Spleen (tissue), 11 donors: Measurements from ENCODE around the gene ERBB4. TPM values are rescaled to one million over a fixed set of nuclear protein-coding genes. Genes with fewer than 3 reads are reported as not detected.
A peak's percentile ranks its signal among the peaks of the same experiment; 100 is the strongest.

Source experiments
- DNase-seq: peaks from one replicate; pipeline ENCODE4 v3.0.0-alpha.2; 2020
- H3K27ac ChIP-seq, 8 donors: fragments of 200-600 bp; sonication (generic) in 7 of 8; 1 replicate in 4 of 8; 2 replicates in 4 of 8; pipeline versions ENCODE4 v1.5.0 to v1.8.0; 2016 to 2021; ENCODE audit warnings: inconsistent platforms in 4 of 8, mild to moderate bottlenecking in 4 of 8, moderate library complexity in 1 of 8
- H3K27me3 ChIP-seq, 7 donors: fragments of 200-600 bp; sonication (generic) in 6 of 7; replicated peaks in 1 of 7; 1 replicate in 4 of 7; 2 replicates in 3 of 7; pipeline versions ENCODE4 v1.5.0 to v1.8.0; 2016 to 2021; ENCODE audit warnings: inconsistent platforms in 3 of 7, mild to moderate bottlenecking in 1 of 7
- H3K36me3 ChIP-seq, 6 donors: fragments of 200-600 bp; sonication (generic) in 5 of 6; 1 replicate in 4 of 6; 2 replicates in 2 of 6; pipeline versions ENCODE4 v1.5.0 to v1.8.0; 2016 to 2021; ENCODE audit warnings: inconsistent platforms in 2 of 6
- H3K4me1 ChIP-seq, 6 donors: fragments of 200-600 bp; sonication (generic) in 5 of 6; 1 replicate in 3 of 6; 2 replicates in 3 of 6; pipeline versions ENCODE4 v1.5.0 to v1.8.0; 2016 to 2021; ENCODE audit warnings: inconsistent platforms in 3 of 6
- H3K4me3 ChIP-seq, 8 donors: fragments of 200-600 bp; sonication (generic) in 7 of 8; 1 replicate in 4 of 8; 2 replicates in 4 of 8; pipeline versions ENCODE4 v1.5.0 to v1.8.0; 2016 to 2021; ENCODE audit warnings: inconsistent platforms in 4 of 8, mild to moderate bottlenecking in 4 of 8, moderate library complexity in 2 of 8
- H3K9me3 ChIP-seq, 8 donors: fragments of 200-600 bp; sonication (generic) in 7 of 8; 1 replicate in 4 of 8; 2 replicates in 4 of 8; pipeline versions ENCODE4 v1.5.0 to v1.8.0; 2016 to 2021; ENCODE audit warnings: inconsistent platforms in 4 of 8
- POLR2A ChIP-seq, 3 donors: fragments of 450-650 bp; IDR thresholded peaks; one replicate each; pipeline ENCODE4 v1.5.1; 2017; ENCODE audit warnings: antibody characterized with exemption in 3 of 3, mild to moderate bottlenecking in 1 of 3
- POLR2AphosphoS5 ChIP-seq, 3 donors: sonication (generic); formaldehyde crosslinking; IDR thresholded peaks; one replicate each; pipeline ENCODE4 v1.5.1; 2017; ENCODE audit warnings: antibody characterized with exemption in 3 of 3
- WGBS, 5 donors: extraction: QIAGEN DNeasy Blood & Tissue Kit in 3 of 5; methylation state at CpG; one replicate each; pipeline versions ENCODE4 v1.1.5 to v1.1.7; 2013 to 2018; 5-methylcytosine and 5-hydroxymethylcytosine counted together
- intact Hi-C: fragments of 100-400 bp; cut with DNase I; formaldehyde crosslinking; loops from one replicate; pipeline ENCODE4 v1.15.0; 2023; ENCODE audit warnings: low total_unique reads
- polyA plus RNA-seq, 3 donors: library from polyadenylated mRNA; stranded (reverse); fragments of 200-250 nt; gene quantifications; one replicate each; pipeline ENCODE4 v1.2.1, GENCODE V29; 2013
- total RNA-seq, 7 donors: library from RNA; depleted of rRNA in 3 of 7; stranded (reverse); fragments of >200 nt in 3 of 7; fragmentation: NEBNext Ultra II Directional in 4 of 7; extraction: Animal tissue kit (Norgen Biotek cat#: 25700) in 4 of 7; gene quantifications; one replicate each; pipeline versions ENCODE4 v1.1.0 to v1.2.1, GENCODE V29; 2016 to 2021
- TF ChIP-seq, protein P1 (sequence below), 11 experiments: fragments of 200-600 bp in 7 of 11; fragments of 450-650 bp in 4 of 11; sonication (generic) in 4 of 11; IDR thresholded peaks in 8 of 11; conservative IDR thresholded peaks in 3 of 11; 1 replicate in 7 of 11; 2 replicates in 4 of 11; pipeline versions ENCODE4 v1.4.0 to v1.8.0; 2016 to 2021; ENCODE audit warnings: antibody characterized with exemption in 11 of 11, inconsistent platforms in 4 of 11, mild to moderate bottlenecking in 1 of 11
- donor health status: healthy with polysubstance abuse.
- donor health status: DM: no; HTN: no; CAD: no; lungs with moderate emphysema.
- donor health status: DM: no; HTN: no; CAD: no.
- donor health status: Bipolar disorder and iron deficiency.
- donor health status: healthy.
- donor health status: DM: no; HTN: no; CAD: no.
- donor health status: DM: yes; HTN: yes; CAD: no.

ERBB4 gene
- total and polyA plus RNA-seq, 10 donors: under 0.01 to 1.4 (median 0.35) TPM

DNA sequence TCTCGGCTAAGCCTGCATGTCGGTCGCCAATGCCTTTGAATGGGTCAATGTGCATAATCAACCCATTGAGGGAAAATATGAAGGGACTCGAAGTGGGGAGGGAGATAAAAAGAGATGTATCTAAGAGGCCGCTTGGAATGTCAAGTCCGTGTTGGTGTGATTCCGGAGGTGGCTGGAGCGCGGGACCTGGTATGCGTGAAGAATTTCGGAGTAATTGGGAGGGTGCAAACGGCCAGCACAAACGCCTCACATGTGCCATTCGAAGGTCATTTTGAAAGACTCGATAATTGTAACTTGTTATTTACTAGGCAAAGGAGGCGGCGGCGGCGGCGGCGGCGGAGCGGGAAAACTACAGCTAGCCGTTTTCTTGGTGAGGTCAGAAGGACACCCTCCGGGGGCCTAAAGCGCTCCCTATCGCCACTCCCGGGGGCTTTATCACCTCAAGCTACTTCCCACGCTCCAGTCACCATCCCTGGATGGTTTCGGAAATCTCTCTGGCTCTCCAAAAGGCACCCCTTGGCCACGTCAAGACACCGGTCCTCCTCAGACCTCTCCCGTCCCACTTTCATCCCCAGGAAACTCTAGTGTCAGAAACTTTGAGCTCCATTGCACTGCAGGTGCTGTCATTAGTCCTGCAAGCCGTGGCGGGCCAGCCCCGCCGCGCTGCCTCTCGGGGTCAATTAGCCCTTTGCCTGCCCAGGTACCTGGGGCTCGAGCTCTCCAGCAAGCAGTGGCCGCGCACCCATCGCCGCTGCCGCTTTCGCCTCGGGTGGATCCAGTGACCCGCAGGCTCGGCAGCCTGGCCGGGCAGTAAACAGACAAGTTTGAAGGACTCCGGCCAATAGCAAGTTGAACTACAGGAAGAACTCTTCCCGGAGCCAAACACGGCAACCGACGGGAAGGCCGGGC lies 1.5 kb downstream of the ERBB4 start:
- Histone ChIP-seq H3K36me3 (no peaks in the 10 kb centered on the region), H3K4me1 (peaks cover 4 to 36% (median 26%) of the 10 kb centered on the region in 6 donors), H3K27me3 (peaks cover 6 to 80% (median 32%) of the 10 kb centered on the region in 7 donors), H3K27ac (no peak overlapping the region), H3K9me3 (no peaks in the 10 kb centered on the region), H3K4me3 (peak overlapping the region in 7 of 8 donors; percentile 38 to 72 (median 53))
- TF ChIP-seq POLR2A (IDR thresholded peaks at IDR 0.05) (no peak), POLR2AphosphoS5 (IDR thresholded peaks at IDR 0.05) (peak in 2 of 3 donors; percentile 32 to 49)
- TF ChIP-seq, protein P1, sequence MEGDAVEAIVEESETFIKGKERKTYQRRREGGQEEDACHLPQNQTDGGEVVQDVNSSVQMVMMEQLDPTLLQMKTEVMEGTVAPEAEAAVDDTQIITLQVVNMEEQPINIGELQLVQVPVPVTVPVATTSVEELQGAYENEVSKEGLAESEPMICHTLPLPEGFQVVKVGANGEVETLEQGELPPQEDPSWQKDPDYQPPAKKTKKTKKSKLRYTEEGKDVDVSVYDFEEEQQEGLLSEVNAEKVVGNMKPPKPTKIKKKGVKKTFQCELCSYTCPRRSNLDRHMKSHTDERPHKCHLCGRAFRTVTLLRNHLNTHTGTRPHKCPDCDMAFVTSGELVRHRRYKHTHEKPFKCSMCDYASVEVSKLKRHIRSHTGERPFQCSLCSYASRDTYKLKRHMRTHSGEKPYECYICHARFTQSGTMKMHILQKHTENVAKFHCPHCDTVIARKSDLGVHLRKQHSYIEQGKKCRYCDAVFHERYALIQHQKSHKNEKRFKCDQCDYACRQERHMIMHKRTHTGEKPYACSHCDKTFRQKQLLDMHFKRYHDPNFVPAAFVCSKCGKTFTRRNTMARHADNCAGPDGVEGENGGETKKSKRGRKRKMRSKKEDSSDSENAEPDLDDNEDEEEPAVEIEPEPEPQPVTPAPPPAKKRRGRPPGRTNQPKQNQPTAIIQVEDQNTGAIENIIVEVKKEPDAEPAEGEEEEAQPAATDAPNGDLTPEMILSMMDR (IDR thresholded peaks at IDR 0.05 in 8 of 11, conservative IDR thresholded peaks at IDR 0.05 in 3 of 11): no peak
- intact Hi-C loops: no loop called here
- peak; percentile 68 for DNase-seq
- 1 to 5% (median 3%) methylated on average over 43 to 56 of the region's 56 CpGs for WGBS, 5 donors

DNA sequence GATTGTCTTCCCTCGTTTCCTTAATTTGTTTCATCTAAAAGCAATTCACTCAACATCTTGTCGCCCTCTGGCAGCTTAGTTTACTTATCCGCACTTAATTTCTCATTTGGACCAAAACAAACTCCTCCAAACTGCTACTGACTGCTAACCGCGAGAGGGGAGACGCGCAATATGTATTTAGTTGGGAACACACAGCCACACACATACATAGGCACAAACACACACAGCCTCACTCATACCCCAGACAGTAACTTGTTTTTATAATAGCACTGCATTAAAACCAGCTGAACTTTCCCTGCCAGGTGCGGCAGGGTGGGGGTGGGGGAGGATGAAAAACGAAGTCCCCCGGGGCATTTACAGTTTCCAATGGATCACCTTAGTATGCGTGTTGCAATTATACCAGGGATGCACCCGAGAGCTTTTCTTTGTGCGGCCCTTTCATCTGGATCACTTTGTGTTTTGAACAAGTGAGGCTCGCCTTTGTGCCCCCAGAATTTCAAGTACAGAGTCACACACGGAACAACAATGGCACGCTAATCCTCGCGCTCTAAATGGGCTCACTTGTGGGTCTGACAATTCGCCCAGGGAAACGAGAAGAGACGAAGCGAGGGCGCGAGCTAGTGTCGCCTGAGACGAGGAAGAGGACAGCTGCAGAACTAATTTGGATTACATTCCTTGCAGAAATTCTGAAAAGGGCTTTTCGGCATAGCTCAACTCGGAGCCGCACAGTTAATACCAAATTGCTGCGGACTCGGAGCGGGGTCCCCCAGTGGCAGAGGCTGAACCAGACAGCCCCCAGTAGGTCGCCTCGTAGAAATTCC lies 2.4 kb downstream of the ERBB4 start:
- 4 to 9% (median 5%) methylated on average over 34 of the region's 34 CpGs for WGBS, 5 donors
- peak overlapping the region in 7 of 8 donors; percentile 13 to 72 (median 53) for H3K4me3 ChIP-seq
- no peaks in the 10 kb centered on the region for H3K9me3 ChIP-seq

DNA sequence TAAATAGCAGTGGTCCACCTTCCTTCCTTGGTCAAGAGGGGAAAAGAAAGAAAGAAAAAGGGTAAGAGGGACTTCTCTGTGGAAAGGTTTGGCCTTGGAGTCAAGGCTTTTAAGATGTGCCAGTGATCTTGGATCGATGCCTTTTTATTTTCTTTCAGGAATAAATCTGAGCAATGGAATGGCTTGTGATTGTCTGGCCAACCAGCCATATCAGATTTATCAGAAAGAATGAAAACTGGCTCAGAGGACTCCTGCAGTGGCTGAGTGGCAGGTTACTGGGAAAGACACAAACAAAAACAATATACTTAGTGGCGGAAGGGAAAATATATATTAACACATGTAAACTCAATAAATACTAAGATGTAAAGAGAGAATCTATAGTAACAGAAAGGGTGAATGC lies 4.3 kb downstream of the ERBB4 start:
- Histone ChIP-seq H3K4me3 (no peak overlapping the region), H3K9me3 (no peaks in the 10 kb centered on the region), H3K4me1 (peaks cover 4 to 34% (median 25%) of the 10 kb centered on the region in 6 donors), H3K27ac (no peak overlapping the region), H3K36me3 (no peaks in the 10 kb centered on the region), H3K27me3 (peaks cover 6 to 62% (median 32%) of the 10 kb centered on the region in 7 donors)
- TF ChIP-seq POLR2AphosphoS5 (IDR thresholded peaks at IDR 0.05) (no peak), POLR2A (IDR thresholded peaks at IDR 0.05) (no peak)
- TF ChIP-seq, protein P1 (IDR thresholded peaks at IDR 0.05 in 8 of 11, conservative IDR thresholded peaks at IDR 0.05 in 3 of 11): no peak
- 82 to 91% (median 82%) methylated on average over 2 of the region's 2 CpGs for WGBS, 5 donors
- intact Hi-C loops: no loop called here
- DNase-seq: no peak

More for the DNA sequence above, 2.4 kb downstream of the ERBB4 start:
- no peak overlapping the region for H3K27ac ChIP-seq
- H3K4me1 ChIP-seq: peaks cover 4 to 36% (median 26%) of the 10 kb centered on the region in 6 donors
- no peaks in the 10 kb centered on the region for H3K36me3 ChIP-seq
- peaks cover 6 to 79% (median 32%) of the 10 kb centered on the region in 7 donors for H3K27me3 ChIP-seq
- TF ChIP-seq POLR2A (IDR thresholded peaks at IDR 0.05) (no peak), POLR2AphosphoS5 (IDR thresholded peaks at IDR 0.05) (no peak)
- TF ChIP-seq, protein P1 (IDR thresholded peaks at IDR 0.05 in 8 of 11, conservative IDR thresholded peaks at IDR 0.05 in 3 of 11): no peak
- intact Hi-C loops: no loop called here
- DNase-seq: peak; percentile 64
